ENCODE data around the gene RASGRP3. TPM values are rescaled to one million over a fixed set of nuclear protein-coding genes. Genes with fewer than 3 reads are reported as not detected.

The RASGRP3 gene
- total and polyA plus RNA-seq, 2 of the 13 experiments (the other 11 are each of a cell fraction or from before 2014, with no cell fraction given): 0.01 TPM; not detected in 1

- H3K36me3 ChIP-seq (replicated peaks in 1 of 2; ENCODE audit: control insufficient read depth in 1 of 2, insufficient read depth in 2 of 2, low read length in 2 of 2): no peaks in the 10 kb centered on the region
- intact Hi-C loops (cut with micrococcal nuclease; ENCODE audit: unreplicated experiment) (no loop called here), in situ Hi-C loops (cut with HindIII; ENCODE audit: extremely low pct_ligation_motif_present, low pct_unique_long_range_greater_than_20kb) (no loop called here)
- no peaks in the 10 kb centered on the region for H3K9me3 ChIP-seq (ENCODE audit: low read length)
- H3K4me2 ChIP-seq (ENCODE audit: low read depth, low read length): no peak overlapping the region
- peaks cover 0 to 4% of the 10 kb centered on the region in 2 experiments; a peak in 1 of 5 replicates for H3K27me3 ChIP-seq (ENCODE audit: control insufficient read depth in 1 of 2, insufficient read depth in 2 of 2, low read length in 2 of 2)
- H3K4me1 ChIP-seq (ENCODE audit: insufficient read depth, low read length): no peaks in the 10 kb centered on the region
- H3K4me3 ChIP-seq (replicated peaks in 1 of 3; ENCODE audit: insufficient read depth in 1 of 3, low read depth in 2 of 3, low read length in 3 of 3): no peak overlapping the region
- ChIA-PET CTCF (ENCODE audit: low intra/inter-chr PET ratio, low total read pairs) (no interaction called here), POLR2A (no interaction called here)
- H4K20me1 ChIP-seq (ENCODE audit: insufficient read depth, low read length): no peaks in the 10 kb centered on the region
- DNase-seq (ENCODE audit: low spot score) (no peak), ATAC-seq (no peak), FAIRE-seq (no peak)
- BruUV-seq (replicated peaks): no TSS peak
- WGBS (ENCODE audit: low lambda C conversion rate): 72% methylated on average over 5 of the region's 5 CpGs
- no peak overlapping the region for H2AFZ ChIP-seq (ENCODE audit: low read length)
- H3K9ac ChIP-seq (ENCODE audit: insufficient read depth, low read depth, low read length): no peak overlapping the region
- no peak for TF ChIP-seq POGK (CRISPR knock-in tag; conservative IDR thresholded peaks at IDR 0.05)
- no peak for TF ChIP-seq ZBTB38 (CRISPR knock-in tag; IDR thresholded peaks at IDR 0.05)
- TF ChIP-seq SNAPC2 (CRISPR knock-in tag; IDR thresholded peaks at IDR 0.05): no peak
- TF ChIP-seq ZNF18 (CRISPR knock-in tag; IDR thresholded peaks at IDR 0.05; ENCODE audit: insufficient replicate concordance): no peak
- TF ChIP-seq TAF1 (CRISPR knock-in tag; IDR thresholded peaks at IDR 0.05): no peak
- no peak for TF ChIP-seq ZSCAN22 (CRISPR knock-in tag; IDR thresholded peaks at IDR 0.05)
- TF ChIP-seq ZSCAN21 (CRISPR knock-in tag; IDR thresholded peaks at IDR 0.05; ENCODE audit: borderline replicate concordance): no peak
- TF ChIP-seq ZNF513 (CRISPR knock-in tag; conservative IDR thresholded peaks at IDR 0.05): no peak
- TF ChIP-seq GATAD2A (CRISPR knock-in tag; IDR thresholded peaks at IDR 0.05): no peak
- no peak for TF ChIP-seq ARID2 (CRISPR knock-in tag; IDR thresholded peaks at IDR 0.05; ENCODE audit: borderline replicate concordance)
- no peaks in the 10 kb centered on the region for H3K79me2 ChIP-seq (ENCODE audit: insufficient read depth, low read length)
- H3K27ac ChIP-seq (ENCODE audit: extremely low read length, insufficient read depth, low read length): no peak overlapping the region
Observed at GRCh38 chr2:33500177-33500576, 23.7 kb downstream of the RASGRP3 start.
